Measurements from ENCODE around the gene BCKDHB. TPM values are rescaled to one million over a fixed set of nuclear protein-coding genes. Genes with fewer than 3 reads are reported as not detected.

BCKDHB gene
- total RNA-seq, 1 experiment from 2014 or later, result 24.3 TPM

DNA sequence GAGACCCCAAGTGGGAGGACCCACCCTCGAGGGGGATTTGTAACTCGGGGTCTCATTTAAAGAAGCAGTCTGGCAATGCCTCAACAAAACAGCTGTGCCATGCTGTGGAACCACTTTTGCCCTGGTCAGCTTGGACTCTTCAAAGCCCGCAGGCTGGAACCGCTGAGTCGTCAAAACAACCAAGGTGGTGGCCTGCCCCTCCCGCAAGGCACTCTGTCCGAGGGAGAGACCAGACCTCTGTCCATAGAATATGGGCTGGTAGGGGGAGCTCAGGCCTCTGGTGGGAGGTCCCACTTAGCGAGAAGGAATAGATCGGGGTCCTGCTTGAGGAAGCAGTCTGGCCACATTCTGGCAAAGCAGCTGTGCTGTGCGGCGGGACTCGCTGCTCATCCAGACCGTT, 208.1 kb downstream of the BCKDHB start:
- DNase-seq (ENCODE audit: low spot score), result no peak
- Mint-ChIP-seq H3K27ac (no peak overlapping the region), H3K4me3 (no peak overlapping the region), H3K9me3 (peaks cover 40% of the 10 kb centered on the region), H3K27me3 (ENCODE audit: low read depth) (no peaks in the 10 kb centered on the region), H3K36me3 (peaks cover 17% of the 10 kb centered on the region), H3K4me1 (peaks cover 17% of the 10 kb centered on the region)
- POLR2A ChIA-PET, result no interaction called here
- CTCF ChIA-PET, result interaction anchor here (1.4 kb wide), 1 partner anchor 100 kb away, joined by 4 read pairs; no protein-coding TSS in a partner anchor
- ATAC-seq, result no peak
- TF ChIP-seq RORB (CRISPR knock-in tag; IDR thresholded peaks at IDR 0.05) (no peak), HMGA2 (CRISPR knock-in tag; IDR thresholded peaks at IDR 0.05) (no peak), ZNF138 (CRISPR knock-in tag; conservative IDR thresholded peaks at IDR 0.05) (no peak), ETV6 (CRISPR knock-in tag; IDR thresholded peaks at IDR 0.05) (no peak), ZBTB43 (CRISPR knock-in tag; IDR thresholded peaks at IDR 0.05) (no peak), SMAD3 (CRISPR knock-in tag; IDR thresholded peaks at IDR 0.05; ENCODE audit: borderline replicate concordance) (no peak), TEAD4 (CRISPR knock-in tag; IDR thresholded peaks at IDR 0.05) (no peak), ZNF317 (CRISPR knock-in tag; IDR thresholded peaks at IDR 0.05; ENCODE audit: borderline replicate concordance, low read depth) (no peak), NR3C1 (CRISPR knock-in tag; conservative IDR thresholded peaks at IDR 0.05; ENCODE audit: low read depth) (no peak), USF1 (CRISPR knock-in tag; IDR thresholded peaks at IDR 0.05) (no peak), ESRRA (CRISPR knock-in tag; IDR thresholded peaks at IDR 0.05; ENCODE audit: borderline replicate concordance) (no peak)
- TF ChIP-seq, protein P1, sequence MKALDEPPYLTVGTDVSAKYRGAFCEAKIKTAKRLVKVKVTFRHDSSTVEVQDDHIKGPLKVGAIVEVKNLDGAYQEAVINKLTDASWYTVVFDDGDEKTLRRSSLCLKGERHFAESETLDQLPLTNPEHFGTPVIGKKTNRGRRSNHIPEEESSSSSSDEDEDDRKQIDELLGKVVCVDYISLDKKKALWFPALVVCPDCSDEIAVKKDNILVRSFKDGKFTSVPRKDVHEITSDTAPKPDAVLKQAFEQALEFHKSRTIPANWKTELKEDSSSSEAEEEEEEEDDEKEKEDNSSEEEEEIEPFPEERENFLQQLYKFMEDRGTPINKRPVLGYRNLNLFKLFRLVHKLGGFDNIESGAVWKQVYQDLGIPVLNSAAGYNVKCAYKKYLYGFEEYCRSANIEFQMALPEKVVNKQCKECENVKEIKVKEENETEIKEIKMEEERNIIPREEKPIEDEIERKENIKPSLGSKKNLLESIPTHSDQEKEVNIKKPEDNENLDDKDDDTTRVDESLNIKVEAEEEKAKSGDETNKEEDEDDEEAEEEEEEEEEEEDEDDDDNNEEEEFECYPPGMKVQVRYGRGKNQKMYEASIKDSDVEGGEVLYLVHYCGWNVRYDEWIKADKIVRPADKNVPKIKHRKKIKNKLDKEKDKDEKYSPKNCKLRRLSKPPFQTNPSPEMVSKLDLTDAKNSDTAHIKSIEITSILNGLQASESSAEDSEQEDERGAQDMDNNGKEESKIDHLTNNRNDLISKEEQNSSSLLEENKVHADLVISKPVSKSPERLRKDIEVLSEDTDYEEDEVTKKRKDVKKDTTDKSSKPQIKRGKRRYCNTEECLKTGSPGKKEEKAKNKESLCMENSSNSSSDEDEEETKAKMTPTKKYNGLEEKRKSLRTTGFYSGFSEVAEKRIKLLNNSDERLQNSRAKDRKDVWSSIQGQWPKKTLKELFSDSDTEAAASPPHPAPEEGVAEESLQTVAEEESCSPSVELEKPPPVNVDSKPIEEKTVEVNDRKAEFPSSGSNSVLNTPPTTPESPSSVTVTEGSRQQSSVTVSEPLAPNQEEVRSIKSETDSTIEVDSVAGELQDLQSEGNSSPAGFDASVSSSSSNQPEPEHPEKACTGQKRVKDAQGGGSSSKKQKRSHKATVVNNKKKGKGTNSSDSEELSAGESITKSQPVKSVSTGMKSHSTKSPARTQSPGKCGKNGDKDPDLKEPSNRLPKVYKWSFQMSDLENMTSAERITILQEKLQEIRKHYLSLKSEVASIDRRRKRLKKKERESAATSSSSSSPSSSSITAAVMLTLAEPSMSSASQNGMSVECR (CRISPR knock-in tag; IDR thresholded peaks at IDR 0.05; ENCODE audit: borderline replicate concordance), result no peak
- TF ChIP-seq, protein P2, sequence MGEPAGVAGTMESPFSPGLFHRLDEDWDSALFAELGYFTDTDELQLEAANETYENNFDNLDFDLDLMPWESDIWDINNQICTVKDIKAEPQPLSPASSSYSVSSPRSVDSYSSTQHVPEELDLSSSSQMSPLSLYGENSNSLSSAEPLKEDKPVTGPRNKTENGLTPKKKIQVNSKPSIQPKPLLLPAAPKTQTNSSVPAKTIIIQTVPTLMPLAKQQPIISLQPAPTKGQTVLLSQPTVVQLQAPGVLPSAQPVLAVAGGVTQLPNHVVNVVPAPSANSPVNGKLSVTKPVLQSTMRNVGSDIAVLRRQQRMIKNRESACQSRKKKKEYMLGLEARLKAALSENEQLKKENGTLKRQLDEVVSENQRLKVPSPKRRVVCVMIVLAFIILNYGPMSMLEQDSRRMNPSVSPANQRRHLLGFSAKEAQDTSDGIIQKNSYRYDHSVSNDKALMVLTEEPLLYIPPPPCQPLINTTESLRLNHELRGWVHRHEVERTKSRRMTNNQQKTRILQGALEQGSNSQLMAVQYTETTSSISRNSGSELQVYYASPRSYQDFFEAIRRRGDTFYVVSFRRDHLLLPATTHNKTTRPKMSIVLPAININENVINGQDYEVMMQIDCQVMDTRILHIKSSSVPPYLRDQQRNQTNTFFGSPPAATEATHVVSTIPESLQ (CRISPR knock-in tag; IDR thresholded peaks at IDR 0.05), result no peak
- TF ChIP-seq, protein P3, sequence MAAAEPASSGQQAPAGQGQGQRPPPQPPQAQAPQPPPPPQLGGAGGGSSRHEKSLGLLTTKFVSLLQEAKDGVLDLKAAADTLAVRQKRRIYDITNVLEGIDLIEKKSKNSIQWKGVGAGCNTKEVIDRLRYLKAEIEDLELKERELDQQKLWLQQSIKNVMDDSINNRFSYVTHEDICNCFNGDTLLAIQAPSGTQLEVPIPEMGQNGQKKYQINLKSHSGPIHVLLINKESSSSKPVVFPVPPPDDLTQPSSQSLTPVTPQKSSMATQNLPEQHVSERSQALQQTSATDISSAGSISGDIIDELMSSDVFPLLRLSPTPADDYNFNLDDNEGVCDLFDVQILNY (CRISPR knock-in tag; IDR thresholded peaks at IDR 0.05), result no peak
- TF ChIP-seq, protein P4, sequence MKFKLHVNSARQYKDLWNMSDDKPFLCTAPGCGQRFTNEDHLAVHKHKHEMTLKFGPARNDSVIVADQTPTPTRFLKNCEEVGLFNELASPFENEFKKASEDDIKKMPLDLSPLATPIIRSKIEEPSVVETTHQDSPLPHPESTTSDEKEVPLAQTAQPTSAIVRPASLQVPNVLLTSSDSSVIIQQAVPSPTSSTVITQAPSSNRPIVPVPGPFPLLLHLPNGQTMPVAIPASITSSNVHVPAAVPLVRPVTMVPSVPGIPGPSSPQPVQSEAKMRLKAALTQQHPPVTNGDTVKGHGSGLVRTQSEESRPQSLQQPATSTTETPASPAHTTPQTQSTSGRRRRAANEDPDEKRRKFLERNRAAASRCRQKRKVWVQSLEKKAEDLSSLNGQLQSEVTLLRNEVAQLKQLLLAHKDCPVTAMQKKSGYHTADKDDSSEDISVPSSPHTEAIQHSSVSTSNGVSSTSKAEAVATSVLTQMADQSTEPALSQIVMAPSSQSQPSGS (CRISPR knock-in tag; IDR thresholded peaks at IDR 0.05; ENCODE audit: borderline replicate concordance, low read depth), result no peak
- TF ChIP-seq, protein P5, sequence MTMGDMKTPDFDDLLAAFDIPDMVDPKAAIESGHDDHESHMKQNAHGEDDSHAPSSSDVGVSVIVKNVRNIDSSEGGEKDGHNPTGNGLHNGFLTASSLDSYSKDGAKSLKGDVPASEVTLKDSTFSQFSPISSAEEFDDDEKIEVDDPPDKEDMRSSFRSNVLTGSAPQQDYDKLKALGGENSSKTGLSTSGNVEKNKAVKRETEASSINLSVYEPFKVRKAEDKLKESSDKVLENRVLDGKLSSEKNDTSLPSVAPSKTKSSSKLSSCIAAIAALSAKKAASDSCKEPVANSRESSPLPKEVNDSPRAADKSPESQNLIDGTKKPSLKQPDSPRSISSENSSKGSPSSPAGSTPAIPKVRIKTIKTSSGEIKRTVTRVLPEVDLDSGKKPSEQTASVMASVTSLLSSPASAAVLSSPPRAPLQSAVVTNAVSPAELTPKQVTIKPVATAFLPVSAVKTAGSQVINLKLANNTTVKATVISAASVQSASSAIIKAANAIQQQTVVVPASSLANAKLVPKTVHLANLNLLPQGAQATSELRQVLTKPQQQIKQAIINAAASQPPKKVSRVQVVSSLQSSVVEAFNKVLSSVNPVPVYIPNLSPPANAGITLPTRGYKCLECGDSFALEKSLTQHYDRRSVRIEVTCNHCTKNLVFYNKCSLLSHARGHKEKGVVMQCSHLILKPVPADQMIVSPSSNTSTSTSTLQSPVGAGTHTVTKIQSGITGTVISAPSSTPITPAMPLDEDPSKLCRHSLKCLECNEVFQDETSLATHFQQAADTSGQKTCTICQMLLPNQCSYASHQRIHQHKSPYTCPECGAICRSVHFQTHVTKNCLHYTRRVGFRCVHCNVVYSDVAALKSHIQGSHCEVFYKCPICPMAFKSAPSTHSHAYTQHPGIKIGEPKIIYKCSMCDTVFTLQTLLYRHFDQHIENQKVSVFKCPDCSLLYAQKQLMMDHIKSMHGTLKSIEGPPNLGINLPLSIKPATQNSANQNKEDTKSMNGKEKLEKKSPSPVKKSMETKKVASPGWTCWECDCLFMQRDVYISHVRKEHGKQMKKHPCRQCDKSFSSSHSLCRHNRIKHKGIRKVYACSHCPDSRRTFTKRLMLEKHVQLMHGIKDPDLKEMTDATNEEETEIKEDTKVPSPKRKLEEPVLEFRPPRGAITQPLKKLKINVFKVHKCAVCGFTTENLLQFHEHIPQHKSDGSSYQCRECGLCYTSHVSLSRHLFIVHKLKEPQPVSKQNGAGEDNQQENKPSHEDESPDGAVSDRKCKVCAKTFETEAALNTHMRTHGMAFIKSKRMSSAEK (CRISPR knock-in tag; IDR thresholded peaks at IDR 0.05; ENCODE audit: borderline replicate concordance), result no peak

Data from WTC11 (cell line).